GM18870 (cell line): ENCODE data around the gene PHYHIPL.
"Not testable (repeated sequence)": the region's sequence is repeated elsewhere in the genome, so short reads cannot be mapped to it uniquely, and the experiment has no call there.

Source experiments
- ATAC-seq: cut with Tn5 transposase; IDR thresholded peaks from one replicate; pipeline ENCODE4 v1.9.1; 2021; ENCODE audit warnings: moderate library complexity; ENCODE audit not compliant: unreplicated experiment

Gene PHYHIPL

GRCh38 chr10:59190332-59190731, 13.9 kb downstream of the PHYHIPL start:
- ATAC-seq, result no peak

DNA sequence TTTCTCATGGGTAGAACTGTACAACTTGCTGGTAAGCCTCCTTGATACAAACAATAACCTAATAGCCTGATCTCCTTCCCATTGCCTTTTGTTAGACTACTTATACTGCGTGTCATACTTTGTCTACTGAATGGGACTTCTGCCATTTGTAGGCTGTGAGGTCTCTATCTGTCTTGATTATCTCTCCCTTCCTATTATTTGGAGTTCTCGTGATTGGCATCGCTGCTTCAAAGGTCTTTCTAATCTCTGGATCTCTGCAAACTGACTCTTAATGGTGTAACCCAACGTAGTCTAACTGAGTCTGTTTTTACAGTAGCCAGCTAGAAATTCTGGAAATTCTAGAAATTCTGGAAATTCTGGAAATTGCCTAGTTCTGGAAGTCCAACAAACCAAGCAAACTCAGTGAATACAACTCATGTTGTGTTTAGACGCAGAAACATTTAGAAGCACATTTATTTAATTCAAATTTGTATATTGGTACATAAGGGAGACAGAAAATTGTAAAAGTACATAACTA, 29.8 kb downstream of the PHYHIPL start:
- ATAC-seq, result no peak

DNA sequence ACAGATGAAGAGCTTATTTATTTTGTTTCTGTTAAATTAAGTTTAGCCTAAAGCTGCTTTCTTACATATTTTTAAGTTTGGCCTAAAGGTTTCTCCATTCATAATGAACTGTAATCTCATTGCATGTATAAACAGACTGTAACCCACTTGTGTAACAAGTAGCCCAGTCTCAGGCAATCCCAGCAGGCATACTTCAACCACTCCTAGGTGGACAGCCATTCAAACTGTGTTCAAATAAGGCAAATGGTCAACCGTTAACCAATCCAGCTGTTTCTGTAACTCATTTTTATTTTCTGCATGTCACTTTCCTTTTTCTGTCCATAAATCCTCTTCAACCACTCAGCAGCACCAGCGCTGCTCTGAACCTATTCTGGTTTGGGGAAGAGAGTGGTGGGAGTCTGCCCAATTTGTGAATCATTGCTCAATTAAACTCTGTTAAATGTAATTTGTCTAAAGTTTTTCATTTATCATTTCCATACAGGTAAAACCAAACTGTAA, 35.9 kb downstream of the PHYHIPL start:
- ATAC-seq, result no peak

DNA sequence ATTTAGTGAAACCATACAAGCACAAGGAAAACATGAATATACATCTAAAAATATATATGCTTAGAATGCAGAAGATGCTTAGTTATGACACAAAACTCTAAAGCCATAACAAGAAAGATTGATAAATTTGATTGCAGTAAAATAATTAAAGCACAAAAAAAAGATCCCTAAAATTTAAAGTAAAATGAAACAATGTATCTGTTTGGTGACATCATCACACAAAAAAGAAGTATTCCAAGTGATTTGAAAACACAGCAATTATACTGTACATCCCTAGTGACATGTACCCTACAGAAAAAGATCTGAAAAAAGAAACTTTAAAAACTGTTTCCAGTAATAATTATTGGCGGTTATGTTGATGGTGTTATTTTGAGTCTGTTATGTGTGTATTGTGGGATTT, 37.7 kb downstream of the PHYHIPL start:
- no peak for ATAC-seq

- ATAC-seq, result no peak
Measured at GRCh38 chr10:59216178-59216869, 39.9 kb downstream of the PHYHIPL start.

GRCh38 chr10:59222788-59223187, 46.3 kb downstream of the PHYHIPL start:
- ATAC-seq, result no peak

- ATAC-seq, result not testable (repeated sequence)
Measured at GRCh38 chr10:59223597-59223996, 47.2 kb downstream of the PHYHIPL start.

DNA sequence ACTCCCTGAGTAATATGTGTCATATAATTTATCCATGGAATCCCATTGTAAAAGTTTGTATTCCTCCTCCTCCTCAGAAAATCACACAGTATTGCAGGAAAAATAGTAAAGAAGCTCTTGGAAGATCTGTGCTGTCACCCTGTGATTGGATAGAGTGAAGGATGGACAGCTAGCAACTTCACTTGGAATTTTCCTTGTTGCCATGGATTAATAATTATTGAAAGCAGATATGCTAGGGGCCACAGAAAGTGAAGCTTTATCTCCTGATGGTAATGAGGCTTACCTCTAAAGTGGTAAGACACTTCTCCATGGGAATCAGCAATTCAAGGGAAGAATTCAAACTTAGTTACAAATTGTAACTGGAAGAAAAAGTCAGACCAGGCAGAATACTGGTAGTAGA, 48.8 kb downstream of the PHYHIPL start:
- no peak for ATAC-seq

DNA sequence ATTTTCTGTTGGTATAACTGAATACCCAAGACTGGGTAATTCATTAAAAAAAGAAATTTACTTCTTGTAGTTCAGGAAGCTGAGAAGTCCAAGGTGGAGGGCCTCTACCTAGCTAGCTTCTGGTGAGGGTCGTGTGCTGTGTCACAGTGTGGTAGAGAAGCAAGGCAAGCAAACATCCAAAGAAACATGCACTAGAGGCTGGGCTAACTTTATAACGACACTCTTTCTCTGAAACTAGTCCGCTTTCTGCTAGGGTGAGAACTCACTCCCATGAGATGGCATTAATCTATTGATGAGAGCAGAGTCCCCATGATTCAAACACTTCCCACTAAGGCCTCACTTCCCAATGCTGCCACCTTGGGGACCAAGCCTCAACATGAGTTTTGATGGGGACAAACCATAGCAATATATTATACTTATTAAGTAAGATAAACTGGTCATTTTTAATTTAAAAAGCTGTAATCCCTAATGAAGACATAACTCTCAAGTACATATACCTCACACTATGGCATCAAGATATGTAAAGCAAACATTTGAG, 50.8 kb downstream of the PHYHIPL start:
- ATAC-seq, result no peak

DNA sequence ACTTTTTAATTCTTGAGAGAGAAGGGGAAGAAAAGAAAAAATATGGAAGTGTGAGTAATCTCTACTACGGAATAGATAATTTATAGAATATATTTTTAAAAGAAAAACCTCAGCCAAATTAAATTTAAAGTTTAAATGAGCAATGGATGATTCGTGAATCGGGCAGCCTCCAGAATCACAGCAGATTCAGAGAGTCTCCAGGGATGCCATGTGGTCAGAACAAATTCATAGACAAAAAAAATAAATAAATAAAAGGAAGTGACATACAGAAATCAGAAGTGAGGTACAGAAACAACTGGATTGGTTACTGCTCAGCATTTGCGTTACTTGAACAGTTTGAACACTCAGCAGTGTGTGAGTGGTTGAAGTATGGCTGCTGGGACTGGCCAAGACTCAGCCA, 53.0 kb downstream of the PHYHIPL start:
- ATAC-seq, result no peak

- ATAC-seq, result no peak
Measured at GRCh38 chr10:59234194-59234593, 57.8 kb downstream of the PHYHIPL start.

DNA sequence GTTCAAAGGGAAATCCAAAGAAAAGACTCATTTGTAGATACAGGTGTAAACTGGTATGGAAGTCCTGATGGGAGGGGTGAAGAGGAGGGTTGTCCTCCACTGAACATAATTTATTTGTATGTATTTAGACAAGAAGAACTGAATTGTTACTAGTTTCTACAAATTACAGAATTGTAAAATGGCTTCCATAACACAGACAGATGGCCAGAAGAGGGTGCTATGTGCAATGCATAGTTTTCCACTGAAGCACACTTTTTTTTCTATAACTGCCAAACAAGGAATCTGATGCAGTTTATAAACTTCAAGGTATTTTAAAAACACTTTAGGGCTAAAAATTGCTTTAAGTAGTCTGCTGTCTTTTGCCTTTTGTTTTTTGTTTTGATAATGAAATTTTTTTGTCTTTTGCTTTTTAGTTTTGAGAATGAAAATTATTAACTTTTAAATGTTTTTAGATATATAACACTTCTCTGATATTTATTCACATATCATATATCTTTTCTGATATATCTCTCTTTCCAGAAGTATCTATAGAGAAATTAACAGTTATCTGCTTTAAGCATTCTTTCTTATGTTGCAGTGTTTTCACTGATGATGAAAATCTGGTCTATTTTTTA, 58.5 kb downstream of the PHYHIPL start:
- ATAC-seq, result no peak

DNA sequence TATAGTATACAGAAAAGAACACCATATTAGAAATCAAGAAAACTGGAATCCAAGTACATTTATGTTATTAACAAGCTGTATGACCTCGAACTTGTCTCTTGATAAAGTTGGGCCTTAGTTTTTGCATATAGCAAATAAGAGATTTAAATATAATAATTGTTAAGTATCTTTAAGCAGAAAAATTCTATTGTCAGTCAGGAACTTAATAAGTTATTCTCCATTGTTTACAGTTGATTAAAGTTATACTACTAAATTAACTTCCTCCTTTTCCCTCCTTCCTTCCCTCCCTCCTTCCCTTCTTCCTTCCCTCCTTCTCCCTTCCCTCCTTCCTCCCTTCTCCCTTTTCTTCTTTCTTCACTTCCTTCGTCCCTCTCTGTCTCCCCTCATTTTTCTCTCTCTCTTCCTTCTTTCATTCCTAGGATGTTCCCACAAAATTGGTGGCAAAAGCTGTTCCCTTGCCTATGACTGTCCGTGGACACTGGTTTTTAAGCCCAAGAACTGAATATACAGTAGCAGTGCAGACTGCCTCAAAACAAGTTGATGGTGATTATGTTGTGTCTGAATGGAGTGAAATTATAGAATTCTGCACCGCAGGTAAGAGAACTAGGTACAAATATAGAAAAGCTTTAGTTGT, 59.7 kb downstream of the PHYHIPL start:
- no peak for ATAC-seq

- no peak for ATAC-seq
Measured at GRCh38 chr10:59237775-59238174, 61.3 kb downstream of the PHYHIPL start.

GRCh38 chr10:59239108-59239507, 62.7 kb downstream of the PHYHIPL start:
- not testable (repeated sequence) for ATAC-seq

- ATAC-seq, result no peak
Measured at GRCh38 chr10:59240582-59241183, 64.2 kb downstream of the PHYHIPL start.

GRCh38 chr10:59242057-59242456, 65.6 kb downstream of the PHYHIPL start:
- no peak for ATAC-seq

- no peak for ATAC-seq
Measured at GRCh38 chr10:59242991-59243390, 66.5 kb downstream of the PHYHIPL start.

- ATAC-seq, result no peak
Measured at GRCh38 chr10:59243611-59244195, 67.3 kb downstream of the PHYHIPL start.

- no peak for ATAC-seq
Measured at GRCh38 chr10:59244871-59245270, 68.4 kb downstream of the PHYHIPL start.

GRCh38 chr10:59245686-59246085, 69.2 kb downstream of the PHYHIPL start:
- no peak for ATAC-seq
